ENCODE measurements around the gene CYFIP1.

The CYFIP1 gene

GRCh38 chr15:22948056-22948455, 32.1 kb downstream of the CYFIP1 start:
- no peak for DNase-seq

GRCh38 chr15:22947101-22948000, 32.8 kb downstream of the CYFIP1 start:
- no peak for DNase-seq

- peak; percentile 37 for DNase-seq
Measured at GRCh38 chr15:22945071-22945470, 35.1 kb downstream of the CYFIP1 start.

- peak; percentile 78 for DNase-seq
Measured at GRCh38 chr15:22944651-22945050, 35.5 kb downstream of the CYFIP1 start.

- DNase-seq = peak; percentile 28
Measured at GRCh38 chr15:22942877-22943276, 37.3 kb downstream of the CYFIP1 start.

GRCh38 chr15:22942306-22942855, 37.8 kb downstream of the CYFIP1 start:
- DNase-seq = no peak

- DNase-seq = no peak
Measured at GRCh38 chr15:22941179-22941578, 39.0 kb downstream of the CYFIP1 start.

- DNase-seq = no peak
Measured at GRCh38 chr15:22939652-22940061, 40.5 kb downstream of the CYFIP1 start.

- DNase-seq = no peak
Measured at GRCh38 chr15:22939051-22939450, 41.1 kb downstream of the CYFIP1 start.

- no peak for DNase-seq
Measured at GRCh38 chr15:22936577-22937472, 43.3 kb downstream of the CYFIP1 start.

GRCh38 chr15:22933641-22934061, 46.5 kb downstream of the CYFIP1 start:
- no peak for DNase-seq

- DNase-seq = no peak
Measured at GRCh38 chr15:22931784-22932536, 48.2 kb downstream of the CYFIP1 start.

- DNase-seq = peak; percentile 24
Measured at GRCh38 chr15:22930782-22931484, 49.2 kb downstream of the CYFIP1 start.

- DNase-seq = no peak
Measured at GRCh38 chr15:22927761-22928160, 52.4 kb downstream of the CYFIP1 start.

GRCh38 chr15:22925875-22926274, 54.3 kb downstream of the CYFIP1 start:
- no peak for DNase-seq

GRCh38 chr15:22922003-22922402, 58.2 kb downstream of the CYFIP1 start:
- no peak for DNase-seq

- DNase-seq = no peak
Measured at GRCh38 chr15:22919171-22919570, 61.0 kb downstream of the CYFIP1 start.

- DNase-seq = no peak
Measured at GRCh38 chr15:22918596-22919140, 61.5 kb downstream of the CYFIP1 start.

GRCh38 chr15:22918056-22918455, 62.1 kb downstream of the CYFIP1 start:
- no peak for DNase-seq

GRCh38 chr15:22917556-22917955, 62.6 kb downstream of the CYFIP1 start:
- no peak for DNase-seq

- no peak for DNase-seq
Measured at GRCh38 chr15:22916606-22917350, 63.4 kb downstream of the CYFIP1 start.
